CD4-positive, alpha-beta T cell (primary cell): ENCODE measurements around the gene NPW. TPM values are rescaled to one million over a fixed set of nuclear protein-coding genes. Genes with fewer than 3 reads are reported as not detected.

Experiments used
- ATAC-seq: fragments of 200-7000 bp; cut with Tn5 transposase; one replicate; pipeline ENCODE4 v1.10.0; 2022; ENCODE audit warnings: mild to moderate bottlenecking; ENCODE audit not compliant: poor library complexity
- CTCF ChIA-PET: fragments of 350-600 bp; sonication (Branson Sonifier 250); formaldehyde crosslinking; loops from one replicate; lab custom pipeline; 2021; ENCODE audit warnings: antibody characterized with exemption, inconsistent platforms; lab: Charles Lee
- POLR2A ChIA-PET: fragments of 350-600 bp; sonication (Branson Sonifier 250); formaldehyde crosslinking; loops from one replicate; lab custom pipeline; 2021; ENCODE audit warnings: antibody characterized with exemption, inconsistent platforms; lab: Charles Lee
- DNase-seq, 14 experiments: peaks; one replicate each; pipeline ENCODE4 v3.0.0-alpha.2; 2013 to 2020; ENCODE audit warnings: mixed read lengths in 2 of 14
- H3K27ac ChIP-seq, 2 donors: one replicate each; pipeline versions ENCODE4 v1.5.1 to v1.7.0; 2013; ENCODE audit warnings: low read length in 2 of 2, low read depth in 1 of 2, mild to moderate bottlenecking in 1 of 2
- H3K27me3 ChIP-seq, 2 experiments: 1 replicate in 1 of 2; 2 replicates in 1 of 2; pipeline versions ENCODE4 v1.6.1 to v1.7.0; 2013; ENCODE audit warnings: low read length in 2 of 2, control low read depth in 1 of 2, mild to moderate bottlenecking in 1 of 2, moderate library complexity in 1 of 2; ENCODE audit not compliant: insufficient read depth in 2 of 2, control insufficient read depth in 1 of 2
- H3K36me3 ChIP-seq: one replicate; pipeline ENCODE4 v1.6.1; 2013; ENCODE audit warnings: low read length, control low read depth; ENCODE audit not compliant: insufficient read depth
- H3K4me1 ChIP-seq: one replicate; pipeline ENCODE4 v1.6.1; 2013; ENCODE audit warnings: low read length, control low read depth; ENCODE audit not compliant: insufficient read depth
- H3K4me3 ChIP-seq: one replicate; pipeline ENCODE4 v1.5.1; 2013; ENCODE audit warnings: mild to moderate bottlenecking, low read length, moderate library complexity
- H3K9me3 ChIP-seq, 2 experiments: 1 replicate in 1 of 2; 2 replicates in 1 of 2; pipeline versions ENCODE4 v1.6.1 to v1.7.0; 2013; ENCODE audit warnings: low read length in 2 of 2, mild to moderate bottlenecking in 2 of 2, control low read depth in 1 of 2, moderate library complexity in 1 of 2; ENCODE audit not compliant: control insufficient read depth in 1 of 2, insufficient read depth in 1 of 2
- H3K27ac Mint-ChIP-seq: one replicate; pipeline ENCODE4 v1.8.0; 2020; ENCODE audit warnings: mixed read lengths
- H3K27me3 Mint-ChIP-seq: one replicate; pipeline ENCODE4 v1.8.0; 2021; ENCODE audit warnings: mixed read lengths
- H3K36me3 Mint-ChIP-seq: one replicate; pipeline ENCODE4 v1.8.0; 2021; ENCODE audit warnings: low read depth, mixed read lengths
- H3K4me1 Mint-ChIP-seq: one replicate; pipeline ENCODE4 v1.8.0; 2021; ENCODE audit warnings: low read depth, mixed read lengths
- H3K4me3 Mint-ChIP-seq: one replicate; pipeline ENCODE4 v1.8.0; 2020; ENCODE audit warnings: mild to moderate bottlenecking, mixed read lengths
- H3K9me3 Mint-ChIP-seq: one replicate; pipeline ENCODE4 v1.8.0; 2020; ENCODE audit warnings: mixed read lengths
- CTCF ChIP-seq: fragments of 200-600 bp; IDR thresholded peaks from one replicate; pipeline ENCODE4 v1.8.0; 2022; ENCODE audit warnings: antibody characterized with exemption, mild to moderate bottlenecking
- intact Hi-C, 2 experiments: fragments of 100-400 bp; cut with DNase I in 1 of 2; cut with micrococcal nuclease in 1 of 2; formaldehyde crosslinking; loops; one replicate each; pipeline versions ENCODE4 v1.15.1 to v1.9.0; 2023 to 2025; cut with DNase I, micrococcal nuclease
- total RNA-seq, 174 experiments: library from RNA in 2 of 174; stranded (reverse) in 2 of 174; gene quantifications; one replicate each; pipeline ENCODE4 v1.2.3 and lab custom pipeline; 2021 to 2026

The NPW gene
- total RNA-seq, 2 experiments from 2014 or later = 0.80 TPM; not detected in 1

- Histone ChIP-seq H3K36me3 (peaks cover 69% of the 10 kb centered on the region), H3K4me3 (no peak overlapping the region), H3K4me1 (no peaks in the 10 kb centered on the region), H3K9me3 (no peaks in the 10 kb centered on the region), H3K27me3 (no peaks in the 10 kb centered on the region), H3K27ac (no peak overlapping the region)
- TF ChIP-seq CTCF = no peak
- ATAC-seq = no peak
- intact Hi-C loops = no loop called here
- Mint-ChIP-seq H3K9me3 (no peaks in the 10 kb centered on the region), H3K36me3 (peaks cover 31% of the 10 kb centered on the region), H3K4me3 (no peak overlapping the region), H3K27ac (no peak overlapping the region), H3K27me3 (no peaks in the 10 kb centered on the region), H3K4me1 (no peaks in the 10 kb centered on the region)
- DNase-seq = no peak
- ChIA-PET POLR2A (no interaction called here), CTCF (no interaction called here)
These were observed 38.8 kb downstream of the NPW start for GRCh38 chr16:2058420-2058819.

- POLR2A ChIA-PET = no interaction called here
- no peaks in the 10 kb centered on the region for H3K4me1 ChIP-seq
- no peaks in the 10 kb centered on the region for H3K4me1 Mint-ChIP-seq
- H3K4me3 Mint-ChIP-seq = no peak overlapping the region
- H3K4me3 ChIP-seq = no peak overlapping the region
- no peak overlapping the region for H3K27ac ChIP-seq
- no peaks in the 10 kb centered on the region for H3K27me3 Mint-ChIP-seq
- H3K9me3 Mint-ChIP-seq = no peaks in the 10 kb centered on the region
- no peak for ATAC-seq
- CTCF ChIA-PET = no interaction called here
- intact Hi-C loops = no loop called here
- H3K27ac Mint-ChIP-seq = no peak overlapping the region
- no peak for TF ChIP-seq CTCF
- H3K27me3 ChIP-seq = no peaks in the 10 kb centered on the region
- DNase-seq = no peak
- peaks cover 68% of the 10 kb centered on the region for H3K36me3 ChIP-seq
- peaks cover 27% of the 10 kb centered on the region for H3K36me3 Mint-ChIP-seq
- H3K9me3 ChIP-seq = no peaks in the 10 kb centered on the region
These were observed 39.3 kb downstream of the NPW start for GRCh38 chr16:2058872-2059271.

- no peak overlapping the region for H3K27ac ChIP-seq
- H3K36me3 Mint-ChIP-seq = peaks cover 27% of the 10 kb centered on the region
- H3K4me1 ChIP-seq = no peaks in the 10 kb centered on the region
- H3K9me3 ChIP-seq = no peaks in the 10 kb centered on the region
- no peaks in the 10 kb centered on the region for H3K4me1 Mint-ChIP-seq
- no peaks in the 10 kb centered on the region for H3K27me3 ChIP-seq
- ATAC-seq (no peak), DNase-seq (no peak)
- peaks cover 62% of the 10 kb centered on the region for H3K36me3 ChIP-seq
- ChIA-PET CTCF (no interaction called here), POLR2A (no interaction called here)
- H3K27me3 Mint-ChIP-seq = no peaks in the 10 kb centered on the region
- H3K27ac Mint-ChIP-seq = no peak overlapping the region
- H3K4me3 ChIP-seq = no peak overlapping the region
- no peak for TF ChIP-seq CTCF
- intact Hi-C loops = no loop called here
- no peaks in the 10 kb centered on the region for H3K9me3 Mint-ChIP-seq
- H3K4me3 Mint-ChIP-seq = no peak overlapping the region
These were observed 40.8 kb downstream of the NPW start for GRCh38 chr16:2060346-2060745.
